Psoas muscle (tissue), 8 donors: Measurements from ENCODE around the gene PCDHGB7. TPM values are rescaled to one million over a fixed set of nuclear protein-coding genes. Genes with fewer than 3 reads are reported as not detected.
"Not testable (repeated sequence)": the region's sequence is repeated elsewhere in the genome, so short reads cannot be mapped to it uniquely, and the experiment has no call there.

Experiments used
- ATAC-seq, 4 donors: fragments of 200-7000 bp; cut with Tn5 transposase; one replicate each; pipeline ENCODE4 v1.9.1; 2020; ENCODE audit warnings: moderate library complexity in 3 of 4, mild to moderate bottlenecking in 2 of 4
- DNase-seq, 2 donors: peaks; one replicate each; pipeline ENCODE4 v3.0.0-alpha.2; 2020
- H3K27ac ChIP-seq: fragments of 200-600 bp; one replicate; pipeline ENCODE4 v1.8.0; 2022
- H3K27me3 ChIP-seq, 3 donors: fragments of 200-600 bp in 1 of 3; one replicate each; pipeline versions ENCODE4 v1.6.1 to v1.8.0; 2013 to 2022; ENCODE audit warnings: low read length in 2 of 3, mild to moderate bottlenecking in 2 of 3, moderate library complexity in 1 of 3; ENCODE audit not compliant: insufficient read depth in 3 of 3
- H3K36me3 ChIP-seq, 2 donors: fragments of 200-600 bp in 1 of 2; one replicate each; pipeline versions ENCODE4 v1.6.1 to v1.8.0; 2013 to 2022; ENCODE audit warnings: low read depth in 1 of 2, mild to moderate bottlenecking in 1 of 2, moderate library complexity in 1 of 2; ENCODE audit not compliant: insufficient read depth in 1 of 2
- H3K4me1 ChIP-seq: fragments of 200-600 bp; one replicate; pipeline ENCODE4 v1.8.0; 2022
- H3K4me3 ChIP-seq: fragments of 200-600 bp; one replicate; pipeline ENCODE4 v1.8.0; 2022; ENCODE audit warnings: mild to moderate bottlenecking
- H3K9me3 ChIP-seq: fragments of 200-600 bp; one replicate; pipeline ENCODE4 v1.8.0; 2022
- WGBS, 3 donors: extraction: QIAGEN DNeasy Blood & Tissue Kit; methylation state at CpG; one replicate each; pipeline versions ENCODE4 v1.1.6 to v1.1.7; 2013; 5-methylcytosine and 5-hydroxymethylcytosine counted together
- intact Hi-C, 2 donors: fragments of 100-400 bp; cut with DNase I; formaldehyde crosslinking; loops; one replicate each; pipeline versions ENCODE4 v1.11.0 to v1.14.2; 2022
- polyA plus RNA-seq, 3 donors: library from polyadenylated mRNA; stranded (reverse); fragments of 200-250 nt; gene quantifications; one replicate each; pipeline ENCODE4 v1.2.3, GENCODE V29; 2013
- total RNA-seq, 4 donors: library from RNA; stranded (reverse); fragmentation: NEBNext Ultra II Directional in 2 of 4; extraction: Animal tissue kit (Norgen Biotek cat#: 25700) in 2 of 4; gene quantifications; one replicate each; pipeline versions ENCODE4 v1.2.1 to v1.2.4, GENCODE V29; 2021 to 2023
- TF ChIP-seq, protein P1 (sequence below): fragments of 200-600 bp; IDR thresholded peaks from one replicate; pipeline ENCODE4 v1.8.0; 2022; ENCODE audit warnings: antibody characterized with exemption
- donor health status: healthy with polysubstance abuse.
- donor health status: DM: no; HTN: no; CAD: no; lungs with moderate emphysema.
- donor health status: Bipolar disorder and iron deficiency.
- donor health status: healthy.
- donor health status: DM: yes; HTN: yes; CAD: no.
- donor health status: DM: no; HTN: no; CAD: no.
- donor health status: DM: no; HTN: no; CAD: no.
- donor health status: DM: yes; HTN: yes; CAD: no.

Gene PCDHGB7
- total and polyA plus RNA-seq, 7 donors = 0.70 to 7.2 (median 3.8) TPM

DNA sequence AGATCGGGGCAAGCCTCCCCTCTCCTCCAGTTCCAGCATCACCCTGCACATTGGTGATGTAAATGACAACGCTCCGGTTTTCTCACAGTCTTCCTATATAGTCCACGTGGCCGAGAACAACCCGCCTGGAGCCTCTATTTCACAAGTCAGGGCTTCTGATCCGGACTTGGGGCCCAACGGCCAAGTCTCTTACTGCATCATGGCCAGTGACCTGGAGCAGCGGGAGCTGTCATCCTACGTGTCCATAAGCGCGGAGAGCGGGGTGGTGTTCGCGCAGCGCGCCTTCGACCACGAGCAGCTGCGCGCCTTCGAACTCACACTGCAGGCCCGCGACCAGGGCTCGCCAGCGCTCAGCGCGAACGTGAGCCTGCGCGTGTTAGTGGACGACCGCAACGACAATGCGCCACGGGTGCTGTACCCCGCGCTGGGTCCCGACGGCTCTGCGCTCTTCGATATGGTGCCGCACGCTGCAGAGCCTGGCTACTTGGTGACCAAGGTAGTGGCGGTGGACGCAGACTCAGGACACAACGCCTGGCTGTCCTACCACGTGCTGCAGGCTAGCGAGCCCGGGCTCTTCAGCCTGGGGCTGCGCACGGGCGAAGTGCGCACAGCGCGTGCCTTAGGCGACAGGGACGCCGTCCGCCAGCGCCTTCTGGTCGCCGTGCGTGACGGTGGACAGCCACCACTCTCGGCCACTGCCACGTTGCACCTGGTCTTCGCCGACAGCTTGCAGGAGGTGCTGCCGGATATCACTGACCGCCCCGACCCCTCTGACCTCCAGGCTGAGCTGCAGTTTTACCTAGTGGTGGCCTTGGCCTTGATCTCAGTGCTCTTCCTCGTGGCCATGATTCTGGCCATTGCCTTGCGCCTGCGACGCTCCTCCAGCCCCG is 28.1 kb upstream of the PCDHGB7 start:
- Histone ChIP-seq H3K4me3 (no peak overlapping the region), H3K9me3 (no peaks in the 10 kb centered on the region), H3K27me3 (peaks cover 0 to 37% (median 13%) of the 10 kb centered on the region in 3 donors), H3K36me3 (no peaks in the 10 kb centered on the region), H3K27ac (no peak overlapping the region), H3K4me1 (no peaks in the 10 kb centered on the region)
- no peak for DNase-seq
- intact Hi-C loops = loop anchor here in 1 of 2 donors (2.0 kb wide), 1 partner anchor 21 kb away; no protein-coding TSS in a partner anchor
- 43 to 44% (median 43%) methylated on average over 77 of the region's 77 CpGs for WGBS, 3 donors
- TF ChIP-seq, protein P1, sequence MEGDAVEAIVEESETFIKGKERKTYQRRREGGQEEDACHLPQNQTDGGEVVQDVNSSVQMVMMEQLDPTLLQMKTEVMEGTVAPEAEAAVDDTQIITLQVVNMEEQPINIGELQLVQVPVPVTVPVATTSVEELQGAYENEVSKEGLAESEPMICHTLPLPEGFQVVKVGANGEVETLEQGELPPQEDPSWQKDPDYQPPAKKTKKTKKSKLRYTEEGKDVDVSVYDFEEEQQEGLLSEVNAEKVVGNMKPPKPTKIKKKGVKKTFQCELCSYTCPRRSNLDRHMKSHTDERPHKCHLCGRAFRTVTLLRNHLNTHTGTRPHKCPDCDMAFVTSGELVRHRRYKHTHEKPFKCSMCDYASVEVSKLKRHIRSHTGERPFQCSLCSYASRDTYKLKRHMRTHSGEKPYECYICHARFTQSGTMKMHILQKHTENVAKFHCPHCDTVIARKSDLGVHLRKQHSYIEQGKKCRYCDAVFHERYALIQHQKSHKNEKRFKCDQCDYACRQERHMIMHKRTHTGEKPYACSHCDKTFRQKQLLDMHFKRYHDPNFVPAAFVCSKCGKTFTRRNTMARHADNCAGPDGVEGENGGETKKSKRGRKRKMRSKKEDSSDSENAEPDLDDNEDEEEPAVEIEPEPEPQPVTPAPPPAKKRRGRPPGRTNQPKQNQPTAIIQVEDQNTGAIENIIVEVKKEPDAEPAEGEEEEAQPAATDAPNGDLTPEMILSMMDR = no peak
- ATAC-seq = no peak

DNA sequence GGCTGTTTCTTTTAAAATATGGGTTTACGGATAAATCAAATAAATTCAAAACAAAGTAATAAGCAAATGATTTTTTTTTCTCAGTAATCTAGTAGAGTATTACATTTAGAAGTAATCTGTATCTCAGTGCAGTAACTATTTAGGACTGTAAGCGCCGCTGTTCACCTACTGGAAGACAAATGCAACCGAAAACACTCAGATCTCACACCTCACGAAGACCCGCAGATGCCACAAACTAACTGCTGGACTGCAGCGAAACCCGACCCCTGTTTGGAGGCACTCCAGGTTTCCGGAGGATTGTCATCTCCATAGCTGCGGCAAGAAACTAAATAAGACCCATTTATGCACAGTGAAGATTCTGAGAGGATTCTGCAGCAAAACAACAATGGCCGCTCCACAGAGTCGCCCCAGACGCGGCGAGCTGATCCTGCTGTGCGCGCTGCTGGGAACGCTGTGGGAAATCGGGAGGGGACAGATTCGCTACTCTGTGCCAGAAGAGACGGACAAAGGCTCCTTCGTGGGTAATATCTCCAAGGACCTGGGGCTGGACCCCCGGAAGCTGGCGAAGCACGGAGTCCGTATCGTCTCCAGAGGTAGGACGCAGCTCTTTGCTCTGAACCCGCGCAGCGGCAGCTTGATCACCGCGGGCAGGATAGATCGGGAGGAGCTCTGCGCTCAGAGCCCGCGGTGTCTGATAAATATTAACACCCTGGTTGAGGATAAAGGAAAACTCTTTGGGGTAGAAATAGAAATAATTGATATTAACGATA is 24.9 kb upstream of the PCDHGB7 start, which contains the start of gene PCDHGA8:
TSS of gene PCDHGA8 (plus strand) at position 205 of the 770 bp plus-strand sequence. CDS start at position 386, 181 bp downstream.
- Histone ChIP-seq H3K4me1 (no peaks in the 10 kb centered on the region), H3K36me3 (no peaks in the 10 kb centered on the region), H3K9me3 (no peaks in the 10 kb centered on the region), H3K27ac (no peak within 1 kb of the TSS), H3K4me3 (no peak within 1 kb of the TSS), H3K27me3 (peaks cover 0 to 37% (median 15%) of the 10 kb centered on the region in 3 donors)
- peak in 3 of 4 donors; percentile 28 to 48 (median 30) for ATAC-seq
- TF ChIP-seq, protein P1 = peak; percentile 35
- WGBS, 3 donors = 33 to 37% (median 33%) methylated on average over 38 of the region's 38 CpGs
- DNase-seq = no peak
- intact Hi-C loops = no loop called here

DNA sequence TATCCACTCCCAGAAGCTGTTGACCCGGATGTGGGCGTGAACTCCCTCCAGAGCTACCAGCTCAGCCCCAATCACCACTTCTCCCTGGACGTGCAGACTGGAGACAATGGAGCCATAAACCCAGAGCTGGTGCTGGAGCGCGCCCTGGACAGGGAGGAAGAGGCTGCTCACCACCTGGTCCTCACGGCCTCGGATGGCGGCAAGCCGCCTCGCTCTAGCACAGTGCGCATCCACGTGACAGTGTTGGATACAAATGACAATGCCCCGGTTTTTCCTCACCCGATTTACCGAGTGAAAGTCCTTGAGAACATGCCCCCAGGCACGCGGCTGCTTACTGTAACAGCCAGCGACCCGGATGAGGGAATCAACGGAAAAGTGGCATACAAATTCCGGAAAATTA is 24.2 kb upstream of the PCDHGB7 start:
- H3K27ac ChIP-seq = no peak overlapping the region
- peaks cover 0 to 36% (median 15%) of the 10 kb centered on the region in 3 donors for H3K27me3 ChIP-seq
- no peak for DNase-seq
- no peaks in the 10 kb centered on the region for H3K9me3 ChIP-seq
- no peaks in the 10 kb centered on the region for H3K36me3 ChIP-seq
- H3K4me1 ChIP-seq = no peaks in the 10 kb centered on the region
- 40 to 51% (median 41%) methylated on average over 21 of the region's 21 CpGs for whole genome bisulfite sequencing, 3 donors
- no peak for ATAC-seq
- no peak overlapping the region for H3K4me3 ChIP-seq
- intact Hi-C loops = no loop called here
- TF ChIP-seq, protein P1 = no peak

DNA sequence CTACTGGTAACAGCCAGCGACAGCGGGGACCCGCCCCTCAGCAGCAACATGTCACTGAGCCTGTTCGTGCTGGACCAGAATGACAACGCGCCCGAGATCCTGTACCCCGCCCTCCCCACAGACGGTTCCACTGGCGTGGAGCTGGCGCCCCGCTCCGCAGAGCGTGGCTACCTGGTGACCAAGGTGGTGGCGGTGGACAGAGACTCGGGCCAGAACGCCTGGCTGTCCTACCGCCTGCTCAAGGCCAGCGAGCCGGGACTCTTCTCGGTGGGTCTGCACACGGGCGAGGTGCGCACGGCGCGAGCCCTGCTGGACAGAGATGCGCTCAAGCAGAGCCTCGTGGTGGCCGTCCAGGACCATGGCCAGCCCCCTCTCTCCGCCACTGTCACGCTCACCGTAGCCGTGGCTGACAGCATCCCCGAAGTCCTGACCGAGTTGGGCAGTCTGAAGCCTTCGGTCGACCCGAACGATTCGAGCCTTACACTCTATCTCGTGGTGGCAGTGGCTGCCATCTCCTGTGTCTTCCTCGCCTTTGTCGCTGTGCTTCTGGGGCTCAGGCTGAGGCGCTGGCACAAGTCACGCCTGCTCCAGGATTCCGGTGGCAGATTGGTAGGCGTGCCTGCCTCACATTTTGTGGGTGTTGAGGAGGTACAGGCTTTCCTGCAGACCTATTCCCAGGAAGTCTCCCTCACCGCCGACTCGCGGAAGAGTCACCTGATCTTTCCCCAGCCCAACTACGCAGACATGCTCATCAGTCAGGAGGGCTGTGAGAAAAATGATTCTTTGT is 22.9 kb upstream of the PCDHGB7 start:
- H3K4me1 ChIP-seq, H3K36me3 ChIP-seq, intact Hi-C loops, H3K4me3 ChIP-seq, H3K27ac ChIP-seq, H3K9me3 ChIP-seq, DNase-seq, ATAC-seq: not testable (repeated sequence)
- 40 to 55% (median 41%) methylated on average over 33 to 42 of the region's 53 CpGs for WGBS, 3 donors
- peaks cover 0 to 35% (median 14%) of the 10 kb centered on the region in 3 donors for H3K27me3 ChIP-seq
